DOHH2 (cell line): Measurements from ENCODE around the gene PAPPA2.

Experiments used
- CTCF ChIP-seq: fragments of 200-600 bp; sonication (generic); IDR thresholded peaks from one replicate; pipeline ENCODE4 v1.5.1; 2014; ENCODE audit warnings: antibody characterized with exemption, mild to moderate bottlenecking, low read depth, low read length; ENCODE audit not compliant: poor library complexity, severe bottlenecking
- EZH2phosphoT487 ChIP-seq: fragments of 200-600 bp; sonication (generic); IDR thresholded peaks from 2 replicates; pipeline ENCODE4 v1.6.1; 2017; ENCODE audit warnings: borderline replicate concordance, mild to moderate bottlenecking, antibody characterized with exemption, low read length, moderate library complexity, mixed read lengths

DNA sequence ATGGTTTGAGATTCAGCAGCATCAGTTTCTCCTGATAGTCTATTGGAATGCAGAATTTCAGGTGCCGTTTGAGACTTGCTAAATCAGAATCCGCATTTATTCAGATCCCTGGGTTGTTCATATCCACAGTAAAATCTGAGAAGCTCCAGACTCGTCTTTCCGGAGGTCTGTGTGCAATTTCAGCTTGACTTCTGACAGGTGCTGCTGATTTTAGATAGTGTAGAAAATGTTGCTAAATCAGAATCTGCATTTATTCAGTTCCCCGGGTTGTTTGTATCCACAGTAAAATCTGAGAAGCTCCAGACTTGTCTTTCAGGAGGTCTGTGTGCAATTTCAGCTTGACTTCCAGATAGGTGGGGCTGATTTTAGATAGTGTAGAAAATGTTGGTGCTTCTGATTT, 113.7 kb downstream of the PAPPA2 start:
- no peak for TF ChIP-seq EZH2phosphoT487
- no peak for TF ChIP-seq CTCF
